Vagina (tissue), 2 donors: ENCODE data around the gene PRKCE. TPM values are rescaled to one million over a fixed set of nuclear protein-coding genes. Genes with fewer than 3 reads are reported as not detected.

Experiments
- DNase-seq, 2 donors: peaks; one replicate each; pipeline ENCODE4 v3.0.0-alpha.2; 2017; ENCODE audit errors: extremely low spot score in 2 of 2
- H3K27ac ChIP-seq: fragments of 200-600 bp; sonication (generic); one replicate; pipeline ENCODE4 v1.5.1; 2019
- H3K27me3 ChIP-seq: fragments of 200-600 bp; sonication (generic); one replicate; pipeline ENCODE4 v1.5.1; 2019
- H3K36me3 ChIP-seq, 2 donors: fragments of 200-600 bp; sonication (generic); one replicate each; pipeline ENCODE4 v1.5.1; 2017 to 2019
- H3K4me1 ChIP-seq: fragments of 200-600 bp; sonication (generic); one replicate; pipeline ENCODE4 v1.5.1; 2019
- H3K4me3 ChIP-seq, 2 donors: fragments of 200-600 bp; sonication (generic); 1 replicate in 1 of 2; 2 replicates in 1 of 2; pipeline ENCODE4 v1.5.1; 2016 to 2019
- H3K9me3 ChIP-seq: fragments of 200-600 bp; sonication (generic); one replicate; pipeline ENCODE4 v1.5.1; 2019
- CTCF ChIP-seq, 3 experiments: fragments of 450-650 bp in 2 of 3; fragments of 200-600 bp in 1 of 3; sonication (generic) in 1 of 3; IDR thresholded peaks; one replicate each; pipeline ENCODE4 v1.5.1; 2017 to 2019; ENCODE audit warnings: antibody characterized with exemption in 3 of 3, mild to moderate bottlenecking in 2 of 3, moderate library complexity in 2 of 3
- POLR2A ChIP-seq, 2 donors: fragments of 450-650 bp; IDR thresholded peaks; one replicate each; pipeline ENCODE4 v1.6.1; 2017; ENCODE audit warnings: antibody characterized with exemption in 2 of 2, mild to moderate bottlenecking in 2 of 2, moderate library complexity in 2 of 2
- POLR2AphosphoS5 ChIP-seq, 2 donors: sonication (generic); formaldehyde crosslinking; IDR thresholded peaks; one replicate each; pipeline ENCODE4 v1.9.0; 2017; ENCODE audit warnings: antibody characterized with exemption in 2 of 2, mild to moderate bottlenecking in 2 of 2, low read depth in 1 of 2; ENCODE audit not compliant: insufficient read depth in 1 of 2
- intact Hi-C: fragments of 100-400 bp; cut with DNase I; formaldehyde crosslinking; loops from one replicate; pipeline ENCODE4 v1.15.1; 2023
- total RNA-seq: library from RNA; depleted of rRNA; stranded (reverse); fragments of >200 nt; gene quantifications from one replicate; pipeline ENCODE4 v1.2.3, GENCODE V29; 2016

Gene PRKCE
- total RNA-seq, 1 donor from 2014 or later, result 11.8 TPM

GRCh38 chr2:45942237-45942738 lies 290.8 kb downstream of the PRKCE start:
- TF ChIP-seq POLR2A (IDR thresholded peaks at IDR 0.05) (no peak), POLR2AphosphoS5 (IDR thresholded peaks at IDR 0.05; ENCODE audit: insufficient read depth in 1 of 2, low read depth in 1 of 2) (no peak), CTCF (IDR thresholded peaks at IDR 0.05) (no peak)
- no peaks in the 10 kb centered on the region for H3K9me3 ChIP-seq
- intact Hi-C loops, result no loop called here
- peaks cover 21% of the 10 kb centered on the region for H3K4me1 ChIP-seq
- H3K27ac ChIP-seq, result no peak overlapping the region
- no peak overlapping the region for H3K4me3 ChIP-seq
- no peaks in the 10 kb centered on the region for H3K36me3 ChIP-seq
- no peak for DNase-seq
- H3K27me3 ChIP-seq, result no peaks in the 10 kb centered on the region

- H3K4me3 ChIP-seq, result no peak overlapping the region
- H3K4me1 ChIP-seq, result peaks cover 13% of the 10 kb centered on the region
- no peaks in the 10 kb centered on the region for H3K9me3 ChIP-seq
- no peaks in the 10 kb centered on the region for H3K27me3 ChIP-seq
- intact Hi-C loops, result no loop called here
- no peaks in the 10 kb centered on the region for H3K36me3 ChIP-seq
- H3K27ac ChIP-seq, result no peak overlapping the region
- TF ChIP-seq POLR2AphosphoS5 (IDR thresholded peaks at IDR 0.05; ENCODE audit: insufficient read depth in 1 of 2, low read depth in 1 of 2) (no peak), CTCF (IDR thresholded peaks at IDR 0.05) (no peak), POLR2A (IDR thresholded peaks at IDR 0.05) (no peak)
- DNase-seq, result no peak
These were observed 292.0 kb downstream of the PRKCE start for GRCh38 chr2:45943219-45944044.

GRCh38 chr2:45944074-45944473 lies 292.6 kb downstream of the PRKCE start:
- Histone ChIP-seq H3K9me3 (no peaks in the 10 kb centered on the region), H3K4me1 (peaks cover 6% of the 10 kb centered on the region), H3K4me3 (no peak overlapping the region), H3K27me3 (no peaks in the 10 kb centered on the region), H3K36me3 (no peaks in the 10 kb centered on the region), H3K27ac (no peak overlapping the region)
- no peak for TF ChIP-seq POLR2AphosphoS5 (IDR thresholded peaks at IDR 0.05; ENCODE audit: insufficient read depth in 1 of 2, low read depth in 1 of 2)
- intact Hi-C loops, result no loop called here
- DNase-seq, result no peak

- no peak for DNase-seq
- TF ChIP-seq POLR2AphosphoS5 (IDR thresholded peaks at IDR 0.05; ENCODE audit: insufficient read depth in 1 of 2, low read depth in 1 of 2) (no peak), POLR2A (IDR thresholded peaks at IDR 0.05) (no peak), CTCF (IDR thresholded peaks at IDR 0.05) (no peak)
- Histone ChIP-seq H3K27me3 (no peaks in the 10 kb centered on the region), H3K9me3 (no peaks in the 10 kb centered on the region), H3K4me1 (no peaks in the 10 kb centered on the region), H3K27ac (no peak overlapping the region), H3K36me3 (no peaks in the 10 kb centered on the region), H3K4me3 (no peak overlapping the region)
- intact Hi-C loops, result no loop called here
These were observed 293.8 kb downstream of the PRKCE start for GRCh38 chr2:45945302-45945717.

GRCh38 chr2:45946023-45946422 lies 294.5 kb downstream of the PRKCE start:
- no peak overlapping the region for H3K4me3 ChIP-seq
- intact Hi-C loops, result no loop called here
- H3K36me3 ChIP-seq, result no peaks in the 10 kb centered on the region
- H3K4me1 ChIP-seq, result no peaks in the 10 kb centered on the region
- no peak overlapping the region for H3K27ac ChIP-seq
- H3K9me3 ChIP-seq, result no peaks in the 10 kb centered on the region
- H3K27me3 ChIP-seq, result no peaks in the 10 kb centered on the region
- no peak for DNase-seq
- TF ChIP-seq CTCF (IDR thresholded peaks at IDR 0.05), result no peak
- no peak for TF ChIP-seq POLR2A (IDR thresholded peaks at IDR 0.05)
- no peak for TF ChIP-seq POLR2AphosphoS5 (IDR thresholded peaks at IDR 0.05; ENCODE audit: insufficient read depth in 1 of 2, low read depth in 1 of 2)
